ENCODE data around the gene PTPN21. TPM values are rescaled to one million over a fixed set of nuclear protein-coding genes. Genes with fewer than 3 reads are reported as not detected.

Gene PTPN21
- total and polyA plus RNA-seq, 4 donors, result 2.1 to 7.2 (median 3.1) TPM

GRCh38 chr14:88541324-88541723 lies 13.5 kb downstream of the PTPN21 start:
- no peak for DNase-seq (ENCODE audit: low spot score)
- WGBS, result 50% methylated on average over 1 of the region's 1 CpG
- TF ChIP-seq EGR1 (IDR thresholded peaks at IDR 0.05; ENCODE audit: low read depth in 2 of 2), result no peak
- no peak for TF ChIP-seq RAD21 (IDR thresholded peaks at IDR 0.05)
- TF ChIP-seq ZBTB33 (IDR thresholded peaks at IDR 0.05), result no peak
- TF ChIP-seq FOXA1 (IDR thresholded peaks at IDR 0.05), result no peak
- no peak for TF ChIP-seq GABPA (IDR thresholded peaks at IDR 0.05 in 1 of 2, conservative IDR thresholded peaks at IDR 0.05 in 1 of 2)
- TF ChIP-seq RXRA (IDR thresholded peaks at IDR 0.05), result no peak
- TF ChIP-seq TAF1 (conservative IDR thresholded peaks at IDR 0.05), result no peak
- TF ChIP-seq JUND (IDR thresholded peaks at IDR 0.05), result no peak
- TF ChIP-seq ATF3 (IDR thresholded peaks at IDR 0.05), result no peak
- TF ChIP-seq YY1 (IDR thresholded peaks at IDR 0.05), result no peak
- no peak for TF ChIP-seq NR2F2 (IDR thresholded peaks at IDR 0.05)
- no peak for TF ChIP-seq CTCF (IDR thresholded peaks at IDR 0.05; ENCODE audit: low read depth, low read length, missing input control)
- no peak for TF ChIP-seq MAX (IDR thresholded peaks at IDR 0.05)
- TF ChIP-seq HNF4A (conservative IDR thresholded peaks at IDR 0.05), result no peak
- TF ChIP-seq HNF4G (IDR thresholded peaks at IDR 0.05), result no peak
- Histone ChIP-seq H3K36me3 (ENCODE audit: control insufficient read depth in 4 of 4, insufficient read depth in 3 of 4, low read depth in 1 of 4, low read length in 3 of 4) (peaks cover 0 to 2% (median under 1%) of the 10 kb centered on the region in 4 donors), H3K27me3 (ENCODE audit: control insufficient read depth in 4 of 4, insufficient read depth in 4 of 4, low read length in 3 of 4) (no peaks in the 10 kb centered on the region), H3K4me3 (ENCODE audit: low read depth in 1 of 3, low read length in 3 of 3) (no peak overlapping the region), H3K9me3 (ENCODE audit: control insufficient read depth in 4 of 4, low read length in 3 of 4) (no peaks in the 10 kb centered on the region), H3K4me1 (ENCODE audit: control insufficient read depth in 4 of 4, insufficient read depth in 4 of 4, low read length in 3 of 4) (peaks cover 0 to 2% (median 0%) of the 10 kb centered on the region in 4 donors), H3K27ac (ENCODE audit: low read depth in 1 of 2, low read length in 2 of 2) (no peak overlapping the region), H3K9ac (ENCODE audit: low read depth in 1 of 2, low read length in 2 of 2) (no peak overlapping the region)

GRCh38 chr14:88535813-88536212 lies 19.0 kb downstream of the PTPN21 start:
- Histone ChIP-seq H3K27ac (ENCODE audit: low read depth in 1 of 2, low read length in 2 of 2) (no peak overlapping the region), H3K9me3 (ENCODE audit: control insufficient read depth in 4 of 4, low read length in 3 of 4) (no peaks in the 10 kb centered on the region), H3K4me1 (ENCODE audit: control insufficient read depth in 4 of 4, insufficient read depth in 4 of 4, low read length in 3 of 4) (peaks cover 0 to 3% (median under 1%) of the 10 kb centered on the region in 4 donors), H3K4me3 (ENCODE audit: low read depth in 1 of 3, low read length in 3 of 3) (no peak overlapping the region), H3K9ac (ENCODE audit: low read depth in 1 of 2, low read length in 2 of 2) (no peak overlapping the region), H3K27me3 (ENCODE audit: control insufficient read depth in 4 of 4, insufficient read depth in 4 of 4, low read length in 3 of 4) (no peaks in the 10 kb centered on the region), H3K36me3 (ENCODE audit: control insufficient read depth in 4 of 4, insufficient read depth in 3 of 4, low read depth in 1 of 4, low read length in 3 of 4) (no peaks in the 10 kb centered on the region)
- 38% methylated on average over 4 of the region's 4 CpGs for WGBS
- DNase-seq (ENCODE audit: low spot score), result no peak
- TF ChIP-seq REST (IDR thresholded peaks at IDR 0.05) (no peak), ATF3 (IDR thresholded peaks at IDR 0.05) (no peak), HNF4A (conservative IDR thresholded peaks at IDR 0.05) (no peak), GABPA (IDR thresholded peaks at IDR 0.05 in 1 of 2, conservative IDR thresholded peaks at IDR 0.05 in 1 of 2) (no peak), NR2F2 (IDR thresholded peaks at IDR 0.05) (no peak)
